ENCODE data around the gene TAAR9.

DNA sequence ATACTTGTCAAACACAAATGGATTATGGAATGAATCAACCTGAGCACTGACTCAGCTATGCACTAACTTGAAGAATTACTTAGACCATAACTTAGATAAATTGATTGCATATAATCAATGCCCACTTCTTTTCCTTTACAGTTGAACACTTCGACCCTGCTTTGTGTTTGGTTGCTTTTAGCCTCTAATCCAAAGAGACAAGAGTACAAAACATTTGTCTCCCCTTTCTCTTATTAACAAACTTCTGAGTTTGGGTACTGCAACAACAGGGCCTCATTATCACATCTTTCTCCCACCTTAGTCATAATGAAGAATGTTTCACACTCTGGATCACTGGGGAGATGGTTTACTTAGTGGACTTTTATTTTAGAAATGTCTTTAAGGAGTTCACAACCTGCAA is 29.5 kb downstream of the TAAR9 start:
- TF ChIP-seq, protein P1, sequence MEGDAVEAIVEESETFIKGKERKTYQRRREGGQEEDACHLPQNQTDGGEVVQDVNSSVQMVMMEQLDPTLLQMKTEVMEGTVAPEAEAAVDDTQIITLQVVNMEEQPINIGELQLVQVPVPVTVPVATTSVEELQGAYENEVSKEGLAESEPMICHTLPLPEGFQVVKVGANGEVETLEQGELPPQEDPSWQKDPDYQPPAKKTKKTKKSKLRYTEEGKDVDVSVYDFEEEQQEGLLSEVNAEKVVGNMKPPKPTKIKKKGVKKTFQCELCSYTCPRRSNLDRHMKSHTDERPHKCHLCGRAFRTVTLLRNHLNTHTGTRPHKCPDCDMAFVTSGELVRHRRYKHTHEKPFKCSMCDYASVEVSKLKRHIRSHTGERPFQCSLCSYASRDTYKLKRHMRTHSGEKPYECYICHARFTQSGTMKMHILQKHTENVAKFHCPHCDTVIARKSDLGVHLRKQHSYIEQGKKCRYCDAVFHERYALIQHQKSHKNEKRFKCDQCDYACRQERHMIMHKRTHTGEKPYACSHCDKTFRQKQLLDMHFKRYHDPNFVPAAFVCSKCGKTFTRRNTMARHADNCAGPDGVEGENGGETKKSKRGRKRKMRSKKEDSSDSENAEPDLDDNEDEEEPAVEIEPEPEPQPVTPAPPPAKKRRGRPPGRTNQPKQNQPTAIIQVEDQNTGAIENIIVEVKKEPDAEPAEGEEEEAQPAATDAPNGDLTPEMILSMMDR (IDR thresholded peaks at IDR 0.05): no peak
- TF ChIP-seq EZH2phosphoT487 (IDR thresholded peaks at IDR 0.05): no peak
- TF ChIP-seq EZH2 (IDR thresholded peaks at IDR 0.05): no peak

Data from neural progenitor cell (in vitro differentiated cells).